ENCODE data around the gene CKMT1A. TPM values are rescaled to one million over a fixed set of nuclear protein-coding genes. Genes with fewer than 3 reads are reported as not detected.
"Not testable (repeated sequence)": the region's sequence is repeated elsewhere in the genome, so short reads cannot be mapped to it uniquely, and the experiment has no call there.

The CKMT1A gene
- total RNA-seq, 1 experiment from 2014 or later = 21.6 TPM

DNA sequence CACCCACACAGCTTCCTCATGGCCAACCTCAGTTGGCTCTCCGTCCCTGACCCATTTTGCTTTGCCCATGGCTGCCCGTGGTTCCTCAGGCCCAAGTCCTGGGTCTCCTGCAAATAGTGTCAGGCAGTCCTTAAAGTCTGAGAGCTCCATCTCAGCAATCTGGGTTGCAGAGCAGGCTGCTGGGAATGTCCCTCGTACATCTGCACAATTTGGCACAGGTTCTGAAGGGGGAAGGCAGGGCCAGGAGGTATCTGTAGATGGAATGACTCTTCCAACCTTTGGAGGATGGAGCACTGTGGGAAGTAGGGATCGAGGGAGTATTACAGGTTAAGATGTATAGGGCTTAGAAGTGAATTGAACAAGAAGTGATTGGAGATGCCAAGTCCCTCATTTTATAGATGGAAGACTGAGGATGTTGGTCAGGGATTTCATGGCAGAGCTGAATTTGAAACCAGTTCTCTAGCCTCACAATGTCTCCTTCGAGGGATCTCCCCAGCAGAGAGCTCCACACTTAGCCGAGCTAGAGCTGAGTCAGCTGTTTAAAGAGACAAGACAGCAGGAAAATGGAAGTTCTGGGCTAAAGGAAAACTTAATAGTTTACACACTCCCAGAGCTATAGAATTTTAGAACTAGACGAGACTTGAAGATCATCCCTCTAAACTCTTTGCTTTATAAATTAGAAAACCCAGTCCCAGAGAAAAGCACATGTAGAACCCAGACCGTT lies 9.2 kb downstream of the CKMT1A start:
- TF ChIP-seq ZFX (IDR thresholded peaks at IDR 0.05) (no peak), SRF (IDR thresholded peaks at IDR 0.05; ENCODE audit: low read depth) (no peak), POLR2AphosphoS5 (IDR thresholded peaks at IDR 0.05; ENCODE audit: low read depth, low read length) (no peak), EZH2 (IDR thresholded peaks at IDR 0.05) (no peak), SIN3A (IDR thresholded peaks at IDR 0.05; ENCODE audit: low read depth) (no peak), POLR2A (IDR thresholded peaks at IDR 0.05; ENCODE audit: borderline replicate concordance, extremely low read depth, insufficient read depth, insufficient read length) (no peak), SP1 (IDR thresholded peaks at IDR 0.05; ENCODE audit: low read depth) (no peak), ZNF274 (IDR thresholded peaks at IDR 0.05; ENCODE audit: low read depth, low read length) (no peak), EGR1 (IDR thresholded peaks at IDR 0.05; ENCODE audit: low read depth) (no peak), FOSL1 (IDR thresholded peaks at IDR 0.05; ENCODE audit: low read depth) (no peak), RAD21 (IDR thresholded peaks at IDR 0.05; ENCODE audit: low read depth) (no peak)
- TF ChIP-seq, protein P1, sequence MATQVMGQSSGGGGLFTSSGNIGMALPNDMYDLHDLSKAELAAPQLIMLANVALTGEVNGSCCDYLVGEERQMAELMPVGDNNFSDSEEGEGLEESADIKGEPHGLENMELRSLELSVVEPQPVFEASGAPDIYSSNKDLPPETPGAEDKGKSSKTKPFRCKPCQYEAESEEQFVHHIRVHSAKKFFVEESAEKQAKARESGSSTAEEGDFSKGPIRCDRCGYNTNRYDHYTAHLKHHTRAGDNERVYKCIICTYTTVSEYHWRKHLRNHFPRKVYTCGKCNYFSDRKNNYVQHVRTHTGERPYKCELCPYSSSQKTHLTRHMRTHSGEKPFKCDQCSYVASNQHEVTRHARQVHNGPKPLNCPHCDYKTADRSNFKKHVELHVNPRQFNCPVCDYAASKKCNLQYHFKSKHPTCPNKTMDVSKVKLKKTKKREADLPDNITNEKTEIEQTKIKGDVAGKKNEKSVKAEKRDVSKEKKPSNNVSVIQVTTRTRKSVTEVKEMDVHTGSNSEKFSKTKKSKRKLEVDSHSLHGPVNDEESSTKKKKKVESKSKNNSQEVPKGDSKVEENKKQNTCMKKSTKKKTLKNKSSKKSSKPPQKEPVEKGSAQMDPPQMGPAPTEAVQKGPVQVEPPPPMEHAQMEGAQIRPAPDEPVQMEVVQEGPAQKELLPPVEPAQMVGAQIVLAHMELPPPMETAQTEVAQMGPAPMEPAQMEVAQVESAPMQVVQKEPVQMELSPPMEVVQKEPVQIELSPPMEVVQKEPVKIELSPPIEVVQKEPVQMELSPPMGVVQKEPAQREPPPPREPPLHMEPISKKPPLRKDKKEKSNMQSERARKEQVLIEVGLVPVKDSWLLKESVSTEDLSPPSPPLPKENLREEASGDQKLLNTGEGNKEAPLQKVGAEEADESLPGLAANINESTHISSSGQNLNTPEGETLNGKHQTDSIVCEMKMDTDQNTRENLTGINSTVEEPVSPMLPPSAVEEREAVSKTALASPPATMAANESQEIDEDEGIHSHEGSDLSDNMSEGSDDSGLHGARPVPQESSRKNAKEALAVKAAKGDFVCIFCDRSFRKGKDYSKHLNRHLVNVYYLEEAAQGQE (IDR thresholded peaks at IDR 0.05; ENCODE audit: low read depth) = no peak
- TF ChIP-seq, protein P2, sequence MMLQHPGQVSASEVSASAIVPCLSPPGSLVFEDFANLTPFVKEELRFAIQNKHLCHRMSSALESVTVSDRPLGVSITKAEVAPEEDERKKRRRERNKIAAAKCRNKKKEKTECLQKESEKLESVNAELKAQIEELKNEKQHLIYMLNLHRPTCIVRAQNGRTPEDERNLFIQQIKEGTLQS (IDR thresholded peaks at IDR 0.05) = no peak
- TF ChIP-seq, protein P3, sequence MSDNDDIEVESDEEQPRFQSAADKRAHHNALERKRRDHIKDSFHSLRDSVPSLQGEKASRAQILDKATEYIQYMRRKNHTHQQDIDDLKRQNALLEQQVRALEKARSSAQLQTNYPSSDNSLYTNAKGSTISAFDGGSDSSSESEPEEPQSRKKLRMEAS (IDR thresholded peaks at IDR 0.05) = no peak
- TF ChIP-seq, protein P4, sequence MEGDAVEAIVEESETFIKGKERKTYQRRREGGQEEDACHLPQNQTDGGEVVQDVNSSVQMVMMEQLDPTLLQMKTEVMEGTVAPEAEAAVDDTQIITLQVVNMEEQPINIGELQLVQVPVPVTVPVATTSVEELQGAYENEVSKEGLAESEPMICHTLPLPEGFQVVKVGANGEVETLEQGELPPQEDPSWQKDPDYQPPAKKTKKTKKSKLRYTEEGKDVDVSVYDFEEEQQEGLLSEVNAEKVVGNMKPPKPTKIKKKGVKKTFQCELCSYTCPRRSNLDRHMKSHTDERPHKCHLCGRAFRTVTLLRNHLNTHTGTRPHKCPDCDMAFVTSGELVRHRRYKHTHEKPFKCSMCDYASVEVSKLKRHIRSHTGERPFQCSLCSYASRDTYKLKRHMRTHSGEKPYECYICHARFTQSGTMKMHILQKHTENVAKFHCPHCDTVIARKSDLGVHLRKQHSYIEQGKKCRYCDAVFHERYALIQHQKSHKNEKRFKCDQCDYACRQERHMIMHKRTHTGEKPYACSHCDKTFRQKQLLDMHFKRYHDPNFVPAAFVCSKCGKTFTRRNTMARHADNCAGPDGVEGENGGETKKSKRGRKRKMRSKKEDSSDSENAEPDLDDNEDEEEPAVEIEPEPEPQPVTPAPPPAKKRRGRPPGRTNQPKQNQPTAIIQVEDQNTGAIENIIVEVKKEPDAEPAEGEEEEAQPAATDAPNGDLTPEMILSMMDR (IDR thresholded peaks at IDR 0.05 in 2 of 3, conservative IDR thresholded peaks at IDR 0.05 in 1 of 3; ENCODE audit: borderline replicate concordance in 1 of 3, insufficient read depth in 1 of 3, low read depth in 2 of 3, low read length in 2 of 3) = no peak
- no peaks in the 10 kb centered on the region for H3K79me2 ChIP-seq (ENCODE audit: insufficient read depth, low read length)
- no peaks in the 10 kb centered on the region for H4K20me1 ChIP-seq (ENCODE audit: insufficient read depth)
- H3K27me3 ChIP-seq (ENCODE audit: insufficient read depth, low read length) = no peaks in the 10 kb centered on the region
- no peak overlapping the region for H3K27ac ChIP-seq (ENCODE audit: low read depth, low read length)
- no peak overlapping the region for H3K4me2 ChIP-seq (ENCODE audit: low read length)
- no peak overlapping the region for H2AFZ ChIP-seq (ENCODE audit: low read depth, low read length, poor library complexity, severe bottlenecking)
- no peaks in the 10 kb centered on the region for H3K36me3 ChIP-seq (ENCODE audit: control insufficient read depth in 1 of 2, insufficient read depth in 2 of 2, low read length in 2 of 2)
- no peak overlapping the region for H3K4me3 ChIP-seq (replicated peaks in 1 of 2; ENCODE audit: low read depth in 1 of 2, low read length in 2 of 2)
- no peak for ATAC-seq
- CTCF ChIA-PET = no interaction called here
- H3K9ac ChIP-seq (ENCODE audit: low read length) = no peak overlapping the region
- no peaks in the 10 kb centered on the region for H3K4me1 ChIP-seq (ENCODE audit: control insufficient read depth in 1 of 2, insufficient read depth in 2 of 2, low read length in 2 of 2)
- POLR2A ChIA-PET = no interaction called here
- RAD21 ChIA-PET (ENCODE audit: low non-redundant PET in 1 of 2, low total read pairs in 2 of 2, uncharacterized antibody in 2 of 2, unreplicated experiment in 2 of 2) = no interaction called here
- no peaks in the 10 kb centered on the region for H3K9me2 ChIP-seq (ENCODE audit: insufficient read depth)
- no peaks in the 10 kb centered on the region for H3K9me3 ChIP-seq (ENCODE audit: control insufficient read depth in 1 of 2, insufficient read depth in 1 of 2, low read depth in 1 of 2, low read length in 2 of 2)
- intact Hi-C loops (cut with micrococcal nuclease) = no loop called here
- BruUV-seq (replicated peaks) = no TSS peak
- no peak for DNase-seq (ENCODE audit: low read depth, low spot score)

DNA sequence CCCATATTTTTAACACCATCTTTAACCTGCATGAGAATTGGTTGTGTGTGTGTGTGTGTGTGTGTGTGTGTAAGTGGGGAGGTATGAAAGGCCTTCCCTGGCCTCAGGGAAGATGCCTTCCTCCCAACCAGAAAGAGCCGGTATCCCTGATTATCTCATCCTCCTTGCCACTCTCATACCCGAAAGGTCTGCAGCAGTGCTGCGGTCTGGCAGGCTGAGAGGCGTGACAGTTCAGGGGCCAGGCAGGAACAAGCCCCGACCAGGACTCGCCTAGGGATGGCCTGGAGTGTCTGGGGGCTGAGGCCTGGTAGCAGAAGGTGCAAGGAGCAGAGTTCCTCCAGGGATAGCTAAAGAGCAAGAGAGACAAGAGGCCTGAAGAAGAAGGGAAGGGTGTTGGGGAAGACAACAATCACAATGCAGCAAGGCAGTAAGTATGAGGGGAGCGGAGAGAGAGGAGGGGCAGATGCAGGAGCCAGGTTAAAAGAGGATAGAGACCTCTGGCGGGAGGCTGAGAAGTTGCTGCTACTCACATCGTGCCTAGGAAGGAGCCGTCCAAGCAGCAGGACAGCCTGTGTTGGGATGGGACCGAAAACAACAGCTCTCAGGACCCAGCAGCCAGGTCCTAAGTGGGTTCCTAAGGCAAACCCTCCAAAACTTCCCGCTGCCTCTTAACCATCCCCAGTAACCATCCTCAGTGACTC lies 16.9 kb downstream of the CKMT1A start:
- H3K4me3 ChIP-seq (replicated peaks in 1 of 2; ENCODE audit: low read depth in 1 of 2, low read length in 2 of 2); BruUV-seq (replicated peaks); H4K20me1 ChIP-seq (ENCODE audit: insufficient read depth); intact Hi-C loops (cut with micrococcal nuclease); DNase-seq (ENCODE audit: low read depth, low spot score); H3K27ac ChIP-seq (ENCODE audit: low read depth, low read length); H3K79me2 ChIP-seq (ENCODE audit: insufficient read depth, low read length); H3K27me3 ChIP-seq (ENCODE audit: insufficient read depth, low read length); H3K9ac ChIP-seq (ENCODE audit: low read length); H3K36me3 ChIP-seq (ENCODE audit: control insufficient read depth in 1 of 2, insufficient read depth in 2 of 2, low read length in 2 of 2); POLR2A ChIA-PET; H3K9me2 ChIP-seq (ENCODE audit: insufficient read depth); H3K4me2 ChIP-seq (ENCODE audit: low read length); RAD21 ChIA-PET (ENCODE audit: low non-redundant PET in 1 of 2, low total read pairs in 2 of 2, uncharacterized antibody in 2 of 2, unreplicated experiment in 2 of 2); H3K4me1 ChIP-seq (ENCODE audit: control insufficient read depth in 1 of 2, insufficient read depth in 2 of 2, low read length in 2 of 2); H3K9me3 ChIP-seq (ENCODE audit: control insufficient read depth in 1 of 2, insufficient read depth in 1 of 2, low read depth in 1 of 2, low read length in 2 of 2); CTCF ChIA-PET; H2AFZ ChIP-seq (ENCODE audit: low read depth, low read length, poor library complexity, severe bottlenecking): not testable (repeated sequence)
- peak; percentile 51 for ATAC-seq

All from HCT116 (cell line).